D341Med (cell line): ENCODE results near the gene SPARC.

ENCODE experiments used
- DNase-seq: peaks from one replicate; pipeline ENCODE4 v3.0.0; 2012; ENCODE audit warnings: low spot score

Gene SPARC

GRCh38 chr5:151677776-151678545 is 8.8 kb downstream of the SPARC start:
- no peak for DNase-seq

- DNase-seq = no peak
These were observed 10.0 kb downstream of the SPARC start for GRCh38 chr5:151676719-151677118.

GRCh38 chr5:151676314-151676712 is 10.4 kb downstream of the SPARC start:
- no peak for DNase-seq

- no peak for DNase-seq
These were observed 11.0 kb downstream of the SPARC start for GRCh38 chr5:151675611-151676313.

GRCh38 chr5:151674626-151675610 is 11.8 kb downstream of the SPARC start:
- DNase-seq = no peak

GRCh38 chr5:151673421-151673820 is 13.3 kb downstream of the SPARC start:
- no peak for DNase-seq

GRCh38 chr5:151672516-151672915 is 14.2 kb downstream of the SPARC start:
- no peak for DNase-seq

GRCh38 chr5:151671950-151672349 is 14.8 kb downstream of the SPARC start:
- no peak for DNase-seq

GRCh38 chr5:151670953-151671636 is 15.6 kb downstream of the SPARC start:
- DNase-seq = no peak

- no peak for DNase-seq
These were observed 16.5 kb downstream of the SPARC start for GRCh38 chr5:151670083-151670686.

- DNase-seq = no peak
These were observed 19.6 kb downstream of the SPARC start for GRCh38 chr5:151667083-151667482.

- DNase-seq = no peak
These were observed 21.1 kb downstream of the SPARC start for GRCh38 chr5:151665613-151666012.

- no peak for DNase-seq
These were observed 21.8 kb downstream of the SPARC start for GRCh38 chr5:151664694-151665585.

GRCh38 chr5:151663617-151664293 is 23.0 kb downstream of the SPARC start:
- no peak for DNase-seq

- DNase-seq = no peak
These were observed 23.9 kb downstream of the SPARC start for GRCh38 chr5:151662805-151663204.

GRCh38 chr5:151661968-151662732 is 24.6 kb downstream of the SPARC start:
- no peak for DNase-seq

- DNase-seq = no peak
These were observed 25.9 kb downstream of the SPARC start for GRCh38 chr5:151660616-151661495.
